ENCODE measurements around the gene FARP1. TPM values are rescaled to one million over a fixed set of nuclear protein-coding genes. Genes with fewer than 3 reads are reported as not detected.

Gene FARP1
- total RNA-seq, 4 donors from 2014 or later, result 13.7 to 38.9 (median 30.2) TPM

- ATAC-seq (ENCODE audit: low FRiP score) (no peak), DNase-seq (ENCODE audit: low spot score) (no peak)
- TF ChIP-seq CTCF (IDR thresholded peaks at IDR 0.05), result no peak
These were observed 39.3 kb downstream of the FARP1 start for GRCh38 chr13:98182153-98182552.

- TF ChIP-seq CTCF (IDR thresholded peaks at IDR 0.05), result no peak
- ATAC-seq (ENCODE audit: low FRiP score) (no peak), DNase-seq (ENCODE audit: low spot score) (no peak)
These were observed 39.7 kb downstream of the FARP1 start for GRCh38 chr13:98182589-98182988.

GRCh38 chr13:98184792-98185191, 41.9 kb downstream of the FARP1 start:
- DNase-seq (ENCODE audit: low spot score), result no peak
- ATAC-seq (ENCODE audit: low FRiP score), result no peak
- no peak for TF ChIP-seq CTCF (IDR thresholded peaks at IDR 0.05)

- DNase-seq (ENCODE audit: low spot score) (no peak), ATAC-seq (ENCODE audit: low FRiP score) (no peak)
- TF ChIP-seq CTCF (IDR thresholded peaks at IDR 0.05), result no peak
These were observed 44.5 kb downstream of the FARP1 start for GRCh38 chr13:98187155-98187964.

- no peak for DNase-seq (ENCODE audit: low spot score)
- ATAC-seq (ENCODE audit: low FRiP score), result no peak
- no peak for TF ChIP-seq CTCF (IDR thresholded peaks at IDR 0.05)
These were observed 45.0 kb downstream of the FARP1 start for GRCh38 chr13:98187965-98188261.

- no peak for ATAC-seq (ENCODE audit: low FRiP score)
- DNase-seq (ENCODE audit: low spot score), result no peak
- no peak for TF ChIP-seq CTCF (IDR thresholded peaks at IDR 0.05)
These were observed 45.8 kb downstream of the FARP1 start for GRCh38 chr13:98188544-98189166.

Data from omental fat pad (tissue), 4 donors.